Left forelimb (tissue), 1 donor: Measurements from ENCODE around the gene C1QTNF7.
A peak's percentile ranks its signal among the peaks of the same experiment; 100 is the strongest.

Experiments used
- DNase-seq: peaks from one replicate; pipeline ENCODE4 v3.0.0-alpha.2; 2018; ENCODE audit warnings: low spot score

The C1QTNF7 gene

DNA sequence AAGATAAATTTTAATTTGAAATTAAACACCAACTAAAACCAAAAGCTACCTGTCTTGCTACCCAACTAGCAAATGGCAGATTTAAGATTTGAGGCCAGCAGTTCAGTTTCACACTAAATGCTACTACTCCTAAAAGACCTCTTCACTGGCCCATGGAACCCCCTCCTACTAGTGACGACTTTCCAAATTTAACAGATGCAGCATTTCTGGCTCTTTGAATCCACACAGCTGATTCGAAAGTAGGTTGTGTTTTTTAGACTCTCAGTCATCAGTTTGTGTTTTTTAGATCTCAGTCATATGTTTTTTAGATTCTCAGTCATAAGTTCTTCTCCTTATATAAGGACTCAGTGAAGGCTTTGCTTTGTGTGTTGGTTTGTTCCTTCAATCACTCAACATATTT lies 30.8 kb downstream of the C1QTNF7 start:
- DNase-seq: no peak

DNA sequence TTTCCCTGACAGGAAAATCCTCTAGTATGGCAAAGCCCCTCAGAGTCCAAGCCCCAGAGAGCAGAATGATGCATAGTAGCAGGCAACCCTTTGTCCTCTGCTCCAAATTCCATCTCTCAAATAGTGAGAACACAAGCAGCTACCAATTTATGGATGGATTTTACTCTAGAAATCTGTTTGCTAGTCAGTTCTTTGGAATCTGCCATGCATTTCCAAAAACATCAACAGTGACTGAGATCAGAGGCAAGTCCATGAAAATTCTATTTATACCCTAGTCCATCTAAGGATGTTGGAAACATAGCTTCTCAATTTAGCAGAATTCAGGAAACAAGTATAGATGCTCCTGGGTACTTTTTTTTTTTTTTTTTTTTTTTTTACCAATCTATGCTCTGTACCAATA lies 31.9 kb downstream of the C1QTNF7 start:
- no peak for DNase-seq

DNA sequence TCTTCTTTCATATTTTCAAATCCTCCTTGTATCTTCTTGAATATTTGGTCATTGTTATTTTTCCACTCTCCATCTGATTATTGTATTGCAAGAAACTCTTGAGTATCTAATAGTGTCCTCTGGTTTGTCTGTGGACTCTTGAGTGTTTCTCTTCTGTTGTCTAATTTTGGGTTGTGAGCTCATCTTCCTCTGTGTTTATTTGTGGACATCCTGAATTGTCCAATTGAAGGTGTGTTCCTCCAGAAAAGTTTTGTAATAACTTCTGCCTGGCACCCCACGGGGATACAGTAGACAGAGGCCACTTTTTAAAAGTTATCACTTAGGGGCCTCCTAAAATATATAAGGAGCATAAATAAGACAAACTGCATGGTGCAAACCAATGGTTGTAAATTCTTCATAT lies 38.8 kb downstream of the C1QTNF7 start:
- no peak for DNase-seq

DNA sequence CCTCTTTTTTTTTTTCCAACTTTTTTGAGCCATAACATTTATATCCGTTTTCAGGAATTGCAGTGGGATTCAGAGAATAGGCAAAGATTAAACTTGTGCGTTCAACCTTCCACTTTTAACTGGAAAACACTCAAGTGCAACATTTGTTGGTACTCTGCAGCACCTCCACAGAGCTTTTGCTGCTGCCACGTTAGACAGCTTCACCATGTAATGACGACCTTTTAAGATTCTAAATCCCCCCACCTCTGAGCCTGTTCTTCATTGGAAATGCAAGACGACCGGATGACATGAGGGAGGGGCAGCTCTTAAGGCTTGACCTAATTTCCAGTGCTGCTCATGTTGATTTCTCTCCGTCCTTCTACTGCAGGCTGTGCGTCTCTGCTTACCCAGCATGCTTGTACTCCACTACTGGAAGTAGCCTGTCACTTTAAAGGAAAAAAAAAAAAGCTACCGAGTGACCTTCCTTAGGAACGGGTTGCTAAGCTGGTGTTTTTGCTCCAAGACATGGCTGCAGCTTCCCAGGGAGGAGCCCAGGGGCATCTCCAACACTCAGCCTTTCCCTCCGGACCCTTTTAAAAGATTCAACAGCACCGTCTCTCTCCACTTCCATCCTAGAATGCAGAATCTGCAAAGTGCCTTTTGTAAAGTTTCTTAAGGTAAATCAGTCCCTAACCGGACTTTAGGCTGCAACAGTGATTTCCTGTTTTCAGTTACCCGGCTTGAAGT lies 41.7 kb downstream of the C1QTNF7 start, which contains the start of gene CC2D2A:
CC2D2A (plus strand) TSS at position 481 of the 726 bp plus-strand sequence. CDS start 6,051 bp downstream, outside the sequence.
- no peak for DNase-seq

DNA sequence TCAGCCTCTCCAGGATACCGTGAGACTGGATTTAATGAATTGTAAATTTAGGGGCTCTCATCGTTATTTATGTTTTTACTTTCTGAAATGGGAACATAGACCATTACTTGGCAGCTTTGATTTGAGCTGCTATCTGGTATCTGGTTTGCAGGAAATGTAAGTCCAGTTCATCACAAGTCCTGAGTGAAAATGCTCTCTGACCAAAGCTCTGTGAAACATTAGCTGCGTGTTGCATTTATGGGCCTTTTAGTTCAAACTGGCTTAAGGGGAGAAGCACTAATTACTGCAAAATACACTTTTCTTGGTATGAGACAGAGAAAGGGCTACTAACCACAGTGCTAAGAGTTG lies 42.3 kb downstream of the C1QTNF7 start:
- no peak for DNase-seq

DNA sequence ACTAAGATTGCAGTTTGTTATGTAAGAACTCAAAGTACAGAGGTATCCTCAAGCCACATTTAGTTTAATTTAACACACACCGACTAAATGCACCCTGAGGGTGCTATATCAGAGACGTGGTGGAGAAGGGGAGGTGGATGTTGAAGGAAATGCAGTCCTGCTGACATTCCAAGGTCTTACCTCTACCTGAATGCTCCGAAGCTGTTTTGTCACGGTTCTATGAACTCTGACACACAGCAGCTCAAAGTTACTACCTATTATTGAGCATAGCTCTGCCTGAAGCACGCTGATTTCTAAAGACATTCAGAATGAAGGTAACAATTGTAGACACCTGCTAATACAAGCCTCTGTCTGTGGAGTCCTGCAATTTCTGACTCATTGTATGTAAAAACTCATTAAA lies 48.6 kb downstream of the C1QTNF7 start:
- no peak for DNase-seq

DNA sequence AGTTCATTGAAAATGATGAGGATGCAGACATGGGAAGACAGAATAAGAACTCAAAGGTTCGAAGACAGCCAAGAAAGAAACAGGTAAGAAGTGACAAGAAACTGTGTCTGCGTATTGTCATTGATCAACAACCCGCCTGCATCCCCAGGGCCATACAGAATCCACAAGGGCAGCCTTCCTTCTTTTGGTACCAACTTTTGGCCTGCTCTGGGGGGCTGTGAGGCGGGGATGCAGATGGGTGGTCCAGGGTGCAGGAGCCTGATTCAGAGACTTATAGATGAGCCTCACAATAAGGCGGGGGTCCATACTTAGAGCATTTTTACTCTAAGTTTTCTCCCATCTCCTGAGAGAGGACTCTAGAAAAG lies 50.9 kb downstream of the C1QTNF7 start:
- DNase-seq: no peak

DNA sequence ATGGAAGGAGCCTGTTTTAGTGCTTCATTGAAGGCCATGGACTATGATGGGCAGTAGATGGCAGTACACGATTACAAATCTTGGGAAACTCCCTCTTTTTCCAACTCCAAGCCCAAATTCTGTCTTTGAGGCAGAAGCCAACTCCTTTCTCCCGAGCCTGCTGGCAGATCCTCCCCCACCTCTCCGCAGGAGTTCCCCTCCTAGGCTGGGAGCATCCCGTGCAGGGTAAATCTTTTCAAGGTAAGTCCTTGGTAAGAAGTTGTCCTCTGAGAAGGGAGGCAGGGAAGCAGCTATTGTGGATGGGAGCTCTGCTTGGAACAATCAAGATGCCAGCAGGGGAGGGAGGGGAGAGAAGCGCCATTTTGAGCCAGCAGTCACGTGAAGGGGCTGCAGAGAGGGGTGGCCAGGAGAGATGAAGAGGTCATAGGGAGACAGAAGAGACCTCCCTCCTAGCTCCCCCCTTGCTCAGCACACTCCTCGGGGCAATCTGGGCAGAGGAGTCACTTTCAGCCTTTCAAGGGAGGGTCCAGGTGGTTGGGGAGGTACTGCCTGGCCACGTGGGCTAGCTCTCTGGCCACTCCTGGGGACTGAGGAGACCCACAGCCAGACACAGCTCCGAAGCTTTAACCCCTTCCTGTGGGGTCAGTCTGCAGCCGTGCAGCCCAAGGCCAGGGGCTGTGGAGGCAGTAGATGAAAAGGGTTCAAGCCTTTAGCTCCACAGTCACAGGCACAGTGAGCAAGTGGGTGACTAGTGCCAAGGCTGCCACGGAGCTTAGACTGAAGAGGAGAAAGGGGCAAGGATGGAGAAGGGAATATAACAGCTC lies 51.5 kb downstream of the C1QTNF7 start:
- peak; percentile 89 for DNase-seq

DNA sequence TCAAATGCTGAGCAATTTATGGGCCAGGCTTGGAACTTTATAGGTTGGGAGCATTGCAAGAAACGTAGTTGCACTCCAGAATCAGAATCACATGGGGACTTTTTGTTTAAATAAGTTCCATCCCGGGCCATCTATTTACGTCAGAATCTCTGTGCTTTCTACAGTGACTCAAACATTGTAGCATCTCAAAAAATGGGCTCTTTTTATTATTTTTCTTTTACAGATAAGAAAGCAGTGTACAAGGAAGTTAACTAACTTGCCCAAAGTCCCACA lies 52.0 kb downstream of the C1QTNF7 start:
- no peak for DNase-seq

DNA sequence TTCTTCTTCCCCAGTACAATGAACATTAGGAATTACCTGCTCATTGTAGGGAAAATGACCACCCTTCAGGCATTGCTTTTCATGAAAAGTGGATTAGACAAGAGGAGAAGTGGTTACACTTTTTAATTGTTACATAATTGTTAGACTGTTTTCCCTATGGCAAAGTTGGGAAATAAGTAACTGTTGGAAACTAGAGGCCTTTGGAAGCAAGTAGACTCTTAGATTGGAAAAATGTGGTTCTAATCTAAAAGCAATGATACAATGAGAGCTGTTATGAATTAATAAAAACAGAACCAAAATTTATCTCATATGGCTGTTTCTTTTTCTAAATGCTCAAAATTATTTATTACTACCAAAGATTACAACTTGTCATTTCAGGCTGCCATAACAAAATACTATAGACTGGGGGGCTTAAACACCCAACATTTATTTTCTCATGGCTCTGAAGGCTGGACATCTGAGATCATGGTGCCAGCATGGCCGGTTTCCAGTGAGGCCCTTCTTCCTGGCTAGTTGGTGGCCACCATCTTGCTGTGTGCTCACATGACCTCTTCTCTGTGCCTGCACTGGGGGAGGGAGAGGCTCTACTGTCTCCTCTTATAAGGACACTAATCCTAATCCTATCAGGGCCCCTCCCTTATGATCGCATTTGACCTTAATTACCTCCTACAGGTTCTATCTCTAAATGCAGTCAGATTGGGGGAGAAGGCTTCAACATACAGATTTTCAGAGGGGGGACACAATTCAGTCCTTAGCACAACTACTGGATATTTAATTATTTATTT lies 54.3 kb downstream of the C1QTNF7 start:
- no peak for DNase-seq

DNA sequence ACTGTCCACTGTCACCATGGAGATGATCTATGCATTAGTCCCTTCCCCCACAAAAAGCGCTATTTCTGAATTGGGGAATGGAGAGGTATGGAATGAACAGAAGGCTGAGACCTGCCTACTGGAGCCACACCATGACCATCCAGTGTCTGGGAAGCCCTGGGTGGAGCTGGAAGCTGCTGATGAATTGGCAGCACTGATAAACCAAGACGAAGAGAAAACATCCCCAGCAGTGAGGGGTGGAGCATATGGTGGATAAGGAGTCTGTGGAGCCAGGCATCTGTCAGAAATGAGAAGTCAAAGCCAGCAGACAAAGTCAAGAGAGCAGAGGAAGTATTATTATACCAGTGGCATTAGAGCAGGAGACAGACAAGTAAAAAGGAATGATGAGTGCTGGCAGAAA lies 55.0 kb downstream of the C1QTNF7 start:
- no peak for DNase-seq

DNA sequence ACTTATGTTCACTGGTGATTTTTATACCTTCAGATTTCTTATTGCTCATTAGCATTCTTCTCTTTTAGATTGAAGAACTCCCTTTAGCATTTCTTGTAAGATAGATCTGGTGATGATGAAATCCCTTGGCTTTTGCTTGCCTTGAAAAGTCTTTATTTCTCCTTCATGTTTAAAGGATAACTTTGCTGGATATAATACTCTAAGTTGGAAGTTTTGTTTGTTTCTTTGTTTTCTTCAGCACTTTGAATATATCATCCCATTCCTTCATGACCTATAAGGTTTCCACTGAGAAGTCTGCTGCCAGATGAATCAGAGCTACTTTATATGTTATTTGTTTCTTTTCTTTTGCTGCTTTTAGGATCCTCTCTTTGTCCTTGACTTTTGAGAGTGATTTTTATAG lies 60.3 kb downstream of the C1QTNF7 start:
- no peak for DNase-seq

DNA sequence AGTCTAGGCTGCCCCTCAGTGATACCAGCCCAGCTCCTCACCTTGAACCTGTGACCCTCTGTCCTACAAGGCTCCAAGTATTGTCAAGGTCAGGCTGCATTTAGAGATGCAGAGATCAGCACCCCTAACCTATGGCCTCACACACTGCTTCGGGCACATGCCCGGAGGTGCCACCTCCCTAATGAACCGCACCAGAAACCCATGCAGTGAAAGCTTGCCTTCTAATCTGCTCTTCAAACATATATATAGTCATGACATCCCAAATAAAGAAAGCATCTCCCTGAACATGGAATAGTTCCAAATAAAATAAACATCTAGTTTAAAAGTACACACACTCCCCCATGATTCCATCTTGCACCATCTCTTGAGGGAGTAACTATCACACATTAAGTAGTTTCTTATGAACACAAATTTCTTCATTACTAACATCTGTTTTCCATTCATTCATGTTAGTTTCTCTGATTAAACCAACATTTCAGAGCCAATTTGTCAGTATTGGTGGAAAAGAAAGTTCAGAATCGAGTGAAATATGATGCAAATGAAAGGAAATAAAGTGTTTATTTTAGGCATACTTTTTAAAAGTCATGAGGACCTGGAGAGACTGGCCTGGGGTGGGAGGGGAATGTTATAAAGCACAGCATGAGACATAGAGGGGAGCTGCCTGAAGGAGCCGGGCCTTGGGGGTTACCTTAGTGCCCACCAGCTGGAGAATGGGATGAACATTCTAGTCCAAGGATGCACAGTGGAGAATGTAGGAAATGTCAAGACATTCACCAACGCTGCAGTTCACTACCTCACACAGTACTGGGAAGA lies 61.0 kb downstream of the C1QTNF7 start:
- no peak for DNase-seq

DNA sequence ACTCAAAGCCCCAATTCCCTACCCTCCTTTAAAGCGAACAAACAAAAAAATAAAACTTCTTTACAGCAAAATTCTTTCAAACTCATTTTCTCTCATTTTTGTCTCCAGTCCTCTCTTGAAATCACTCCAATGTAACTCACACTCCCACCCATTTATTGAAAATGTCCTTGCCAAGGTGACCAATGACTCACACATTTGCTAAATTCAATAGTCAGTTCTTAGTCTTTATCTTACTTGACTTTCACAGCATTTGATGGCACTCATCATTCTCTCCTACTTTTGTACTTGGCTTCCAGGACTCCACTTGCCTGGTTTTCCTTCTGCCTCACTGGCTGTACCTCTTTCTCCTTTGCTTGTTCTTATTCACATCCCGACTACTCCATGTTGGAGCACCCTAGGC lies 61.7 kb downstream of the C1QTNF7 start:
- DNase-seq: no peak

DNA sequence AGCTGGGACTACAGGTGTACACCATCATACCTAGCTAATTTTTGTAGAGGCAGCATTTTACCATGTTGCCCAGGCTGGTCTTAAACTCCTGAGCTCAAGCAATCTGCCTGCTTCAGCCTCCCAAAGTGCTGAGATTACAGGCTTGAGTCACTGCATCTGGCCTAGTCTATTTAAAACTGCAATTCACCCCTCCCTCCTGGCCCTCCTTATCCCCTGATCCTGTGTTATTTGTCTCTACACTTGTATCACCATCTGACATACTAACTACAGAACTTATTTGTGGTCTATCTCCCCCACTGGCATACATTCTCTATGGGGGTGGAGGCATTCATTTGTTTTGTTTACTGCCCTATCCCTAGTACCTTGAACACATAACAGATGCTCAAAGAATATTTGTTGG lies 65.6 kb downstream of the C1QTNF7 start:
- no peak for DNase-seq

DNA sequence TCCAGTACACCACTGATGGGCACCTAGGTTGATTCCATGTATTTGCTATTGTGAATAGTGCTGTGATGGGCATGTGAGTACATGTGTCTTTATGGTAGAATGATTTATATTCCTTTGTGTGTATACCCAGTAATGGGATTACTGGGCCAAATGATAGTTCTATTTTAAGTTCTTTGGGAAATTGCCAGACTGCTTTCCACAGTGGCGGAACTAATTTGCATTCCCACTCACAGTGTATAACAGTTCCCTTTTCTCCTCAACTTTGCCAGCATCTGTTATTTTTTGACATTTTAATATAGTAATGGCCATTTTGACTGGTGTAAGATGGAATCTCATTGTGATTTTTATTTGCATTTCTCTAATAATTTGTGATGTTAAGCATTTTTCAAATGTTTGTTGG lies 67.8 kb downstream of the C1QTNF7 start:
- no peak for DNase-seq
